ENCODE results near the gene CHRM5.

Gene CHRM5

GRCh38 chr15:33975022-33975565 is 6.8 kb downstream of the CHRM5 start:
- no peaks in the 10 kb centered on the region for H3K36me3 ChIP-seq (replicated peaks in 1 of 2; ENCODE audit: control insufficient read depth in 2 of 2, insufficient read depth in 2 of 2, low read length in 2 of 2)
- no CpG with 5 or more reads among the region's 4 CpGs for WGBS, 2 donors (ENCODE audit: extremely low coverage in 2 of 2, insufficient read length in 2 of 2, insufficient replicate concordance in 1 of 2)

GRCh38 chr15:33980159-33980558 is 11.9 kb downstream of the CHRM5 start:
- Histone ChIP-seq H2BK120ac (ENCODE audit: low read depth, low read length) (no peak overlapping the region), H2AK5ac (ENCODE audit: low read depth, low read length) (no peak overlapping the region), H3K4ac (ENCODE audit: low read length) (no peak overlapping the region), H4K8ac (ENCODE audit: low read depth, low read length) (peak overlapping the region; percentile 20), H3K36me3 (replicated peaks in 1 of 2; ENCODE audit: control insufficient read depth in 2 of 2, insufficient read depth in 2 of 2, low read length in 2 of 2) (no peaks in the 10 kb centered on the region), H2BK12ac (ENCODE audit: low read length) (no peak overlapping the region), H2BK5ac (ENCODE audit: low read length) (no peak overlapping the region), H3K14ac (ENCODE audit: low read length) (no peak overlapping the region), H3K4me2 (ENCODE audit: insufficient read depth, low read length, poor library complexity, severe bottlenecking) (no peak overlapping the region), H3K4me3 (ENCODE audit: low read length in 2 of 2) (no peak overlapping the region), H2BK15ac (ENCODE audit: low read length) (no peak overlapping the region), H3K9me3 (replicated peaks in 1 of 2; ENCODE audit: control insufficient read depth in 2 of 2, insufficient read depth in 1 of 2, low read depth in 1 of 2, low read length in 2 of 2) (no peaks in the 10 kb centered on the region), H3K79me1 (ENCODE audit: low read depth, low read length) (no peaks in the 10 kb centered on the region), H4K91ac (ENCODE audit: low read depth, low read length, poor library complexity) (no peak overlapping the region), H3K9ac (ENCODE audit: low read depth, low read length, poor library complexity) (no peak overlapping the region), H3K27ac (replicated peaks; ENCODE audit: low read length) (no peak overlapping the region), H2AFZ (ENCODE audit: low read length) (no peak overlapping the region), H3K23ac (ENCODE audit: low read depth, low read length, poor library complexity) (no peak overlapping the region), H3K27me3 (ENCODE audit: control insufficient read depth in 3 of 3, insufficient read depth in 3 of 3, low read depth in 1 of 3, low read length in 3 of 3) (no peaks in the 10 kb centered on the region), H3K4me1 (ENCODE audit: control insufficient read depth in 2 of 2, insufficient read depth in 1 of 2, low read depth in 1 of 2, low read length in 2 of 2) (peaks cover 3 to 6% of the 10 kb centered on the region in 2 donors), H3K18ac (ENCODE audit: low read length) (no peak overlapping the region)
- DNase-seq (ENCODE audit: low spot score): no peak
- no CpG with 5 or more reads among the region's 7 CpGs for WGBS, 2 donors (ENCODE audit: extremely low coverage in 2 of 2, insufficient read length in 2 of 2, insufficient replicate concordance in 1 of 2)

More at GRCh38 chr15:33975022-33975565, 6.8 kb downstream of the CHRM5 start:
- Histone ChIP-seq H3K9me3 (replicated peaks in 1 of 2; ENCODE audit: control insufficient read depth in 2 of 2, insufficient read depth in 1 of 2, low read depth in 1 of 2, low read length in 2 of 2) (no peaks in the 10 kb centered on the region), H2BK5ac (ENCODE audit: low read length) (no peak overlapping the region), H2AFZ (ENCODE audit: low read length) (no peak overlapping the region), H3K4ac (ENCODE audit: low read length) (no peak overlapping the region), H2BK12ac (ENCODE audit: low read length) (no peak overlapping the region), H3K9ac (ENCODE audit: low read depth, low read length, poor library complexity) (no peak overlapping the region), H3K27me3 (ENCODE audit: control insufficient read depth in 3 of 3, insufficient read depth in 3 of 3, low read depth in 1 of 3, low read length in 3 of 3) (no peaks in the 10 kb centered on the region), H3K23ac (ENCODE audit: low read depth, low read length, poor library complexity) (no peak overlapping the region), H2AK5ac (ENCODE audit: low read depth, low read length) (no peak overlapping the region), H3K14ac (ENCODE audit: low read length) (no peak overlapping the region), H4K91ac (ENCODE audit: low read depth, low read length, poor library complexity) (no peak overlapping the region), H3K27ac (replicated peaks; ENCODE audit: low read length) (no peak overlapping the region), H2BK15ac (ENCODE audit: low read length) (no peak overlapping the region), H3K18ac (ENCODE audit: low read length) (no peak overlapping the region), H4K8ac (ENCODE audit: low read depth, low read length) (no peak overlapping the region), H3K4me1 (ENCODE audit: control insufficient read depth in 2 of 2, insufficient read depth in 1 of 2, low read depth in 1 of 2, low read length in 2 of 2) (no peaks in the 10 kb centered on the region), H3K4me2 (ENCODE audit: insufficient read depth, low read length, poor library complexity, severe bottlenecking) (no peak overlapping the region), H3K4me3 (ENCODE audit: low read length in 2 of 2) (no peak overlapping the region), H3K79me1 (ENCODE audit: low read depth, low read length) (no peaks in the 10 kb centered on the region), H2BK120ac (ENCODE audit: low read depth, low read length) (no peak overlapping the region)
- DNase-seq (ENCODE audit: low spot score): no peak

- H3K9ac ChIP-seq (ENCODE audit: low read depth, low read length, poor library complexity): no peak overlapping the region
- H2AFZ ChIP-seq (ENCODE audit: low read length): no peak overlapping the region
- no peak overlapping the region for H3K27ac ChIP-seq (replicated peaks; ENCODE audit: low read length)
- no peak overlapping the region for H3K18ac ChIP-seq (ENCODE audit: low read length)
- H2BK12ac ChIP-seq (ENCODE audit: low read length): no peak overlapping the region
- H2BK120ac ChIP-seq (ENCODE audit: low read depth, low read length): no peak overlapping the region
- H2BK15ac ChIP-seq (ENCODE audit: low read length): no peak overlapping the region
- no peak overlapping the region for H3K4me2 ChIP-seq (ENCODE audit: insufficient read depth, low read length, poor library complexity, severe bottlenecking)
- no peak overlapping the region for H4K8ac ChIP-seq (ENCODE audit: low read depth, low read length)
- peaks cover 6 to 8% of the 10 kb centered on the region in 2 donors for H3K4me1 ChIP-seq (ENCODE audit: control insufficient read depth in 2 of 2, insufficient read depth in 1 of 2, low read depth in 1 of 2, low read length in 2 of 2)
- no peak overlapping the region for H2AK5ac ChIP-seq (ENCODE audit: low read depth, low read length)
- no peak overlapping the region for H4K91ac ChIP-seq (ENCODE audit: low read depth, low read length, poor library complexity)
- H3K27me3 ChIP-seq (ENCODE audit: control insufficient read depth in 3 of 3, insufficient read depth in 3 of 3, low read depth in 1 of 3, low read length in 3 of 3): no peaks in the 10 kb centered on the region
- no peak overlapping the region for H2BK5ac ChIP-seq (ENCODE audit: low read length)
- WGBS, 2 donors (ENCODE audit: extremely low coverage in 2 of 2, insufficient read length in 2 of 2, insufficient replicate concordance in 1 of 2): no CpG with 5 or more reads among the region's 1 CpG
- no peak overlapping the region for H3K23ac ChIP-seq (ENCODE audit: low read depth, low read length, poor library complexity)
- no peaks in the 10 kb centered on the region for H3K9me3 ChIP-seq (replicated peaks in 1 of 2; ENCODE audit: control insufficient read depth in 2 of 2, insufficient read depth in 1 of 2, low read depth in 1 of 2, low read length in 2 of 2)
- no peaks in the 10 kb centered on the region for H3K79me1 ChIP-seq (ENCODE audit: low read depth, low read length)
- H3K4me3 ChIP-seq (ENCODE audit: low read length in 2 of 2): no peak overlapping the region
- H3K36me3 ChIP-seq (replicated peaks in 1 of 2; ENCODE audit: control insufficient read depth in 2 of 2, insufficient read depth in 2 of 2, low read length in 2 of 2): no peaks in the 10 kb centered on the region
- no peak overlapping the region for H3K4ac ChIP-seq (ENCODE audit: low read length)
- H3K14ac ChIP-seq (ENCODE audit: low read length): no peak overlapping the region
- no peak for DNase-seq (ENCODE audit: low spot score)
These were observed 14.2 kb downstream of the CHRM5 start for GRCh38 chr15:33982516-33982915.

- no peak overlapping the region for H3K9ac ChIP-seq (ENCODE audit: low read depth, low read length, poor library complexity)
- no peak overlapping the region for H3K4me2 ChIP-seq (ENCODE audit: insufficient read depth, low read length, poor library complexity, severe bottlenecking)
- no peaks in the 10 kb centered on the region for H3K36me3 ChIP-seq (replicated peaks in 1 of 2; ENCODE audit: control insufficient read depth in 2 of 2, insufficient read depth in 2 of 2, low read length in 2 of 2)
- H3K9me3 ChIP-seq (replicated peaks in 1 of 2; ENCODE audit: control insufficient read depth in 2 of 2, insufficient read depth in 1 of 2, low read depth in 1 of 2, low read length in 2 of 2): no peaks in the 10 kb centered on the region
- H3K4ac ChIP-seq (ENCODE audit: low read length): no peak overlapping the region
- H2BK15ac ChIP-seq (ENCODE audit: low read length): no peak overlapping the region
- no peak overlapping the region for H3K18ac ChIP-seq (ENCODE audit: low read length)
- H3K27ac ChIP-seq (replicated peaks; ENCODE audit: low read length): peak overlapping the region; percentile 56
- H2BK12ac ChIP-seq (ENCODE audit: low read length): no peak overlapping the region
- no peak overlapping the region for H3K14ac ChIP-seq (ENCODE audit: low read length)
- no CpG with 5 or more reads among the region's 1 CpG for whole genome bisulfite sequencing, 2 donors (ENCODE audit: extremely low coverage in 2 of 2, insufficient read length in 2 of 2, insufficient replicate concordance in 1 of 2)
- H2BK120ac ChIP-seq (ENCODE audit: low read depth, low read length): no peak overlapping the region
- no peak overlapping the region for H3K4me3 ChIP-seq (ENCODE audit: low read length in 2 of 2)
- no peak overlapping the region for H2AK5ac ChIP-seq (ENCODE audit: low read depth, low read length)
- peak; percentile 18 for DNase-seq (ENCODE audit: low spot score)
- no peak overlapping the region for H4K91ac ChIP-seq (ENCODE audit: low read depth, low read length, poor library complexity)
- no peak overlapping the region for H2AFZ ChIP-seq (ENCODE audit: low read length)
- H3K27me3 ChIP-seq (ENCODE audit: control insufficient read depth in 3 of 3, insufficient read depth in 3 of 3, low read depth in 1 of 3, low read length in 3 of 3): no peaks in the 10 kb centered on the region
- no peak overlapping the region for H4K8ac ChIP-seq (ENCODE audit: low read depth, low read length)
- H3K79me1 ChIP-seq (ENCODE audit: low read depth, low read length): no peaks in the 10 kb centered on the region
- H3K23ac ChIP-seq (ENCODE audit: low read depth, low read length, poor library complexity): no peak overlapping the region
- H3K4me1 ChIP-seq (ENCODE audit: control insufficient read depth in 2 of 2, insufficient read depth in 1 of 2, low read depth in 1 of 2, low read length in 2 of 2): peaks cover 6 to 8% of the 10 kb centered on the region in 2 donors
- no peak overlapping the region for H2BK5ac ChIP-seq (ENCODE audit: low read length)
These were observed 17.0 kb downstream of the CHRM5 start for GRCh38 chr15:33985287-33985686.
